Loucy (cell line): ENCODE measurements around the gene C19orf25.

ENCODE experiments used
- H2AFZ ChIP-seq: fragments of 200-600 bp; sonication (generic); 2 replicates; pipeline ENCODE4 v1.6.0; 2016; ENCODE audit warnings: antibody characterized with exemption, mild to moderate bottlenecking, low read length, moderate library complexity
- H3F3A ChIP-seq: fragments of 200-600 bp; 2 replicates; pipeline ENCODE4 v1.6.0; 2016; ENCODE audit warnings: antibody characterized with exemption, low read depth, mild to moderate bottlenecking
- H3K27me3 ChIP-seq: fragments of 200-600 bp; sonication (generic); 2 replicates; pipeline ENCODE4 v1.6.1; 2014; ENCODE audit warnings: low read length, mild to moderate bottlenecking; ENCODE audit not compliant: insufficient read depth, poor library complexity, severe bottlenecking
- H3K36me3 ChIP-seq: fragments of 200-600 bp; sonication (generic); 2 replicates; pipeline ENCODE4 v1.6.1; 2016; ENCODE audit warnings: low read length; ENCODE audit not compliant: insufficient read depth
- H3K4me1 ChIP-seq: fragments of 200-600 bp; sonication (generic); 2 replicates; pipeline ENCODE4 v1.5.1; 2014; ENCODE audit warnings: low read length, mild to moderate bottlenecking; ENCODE audit not compliant: insufficient read depth, poor library complexity, severe bottlenecking
- H3K4me2 ChIP-seq: fragments of 200-600 bp; sonication (generic); 2 replicates; pipeline ENCODE4 v1.6.0; 2014; ENCODE audit warnings: antibody characterized with exemption, low read length, low read depth, mild to moderate bottlenecking; ENCODE audit not compliant: poor library complexity, severe bottlenecking
- H3K4me3 ChIP-seq: fragments of 200-600 bp; sonication (generic); 2 replicates; pipeline ENCODE4 v1.5.1; 2014; ENCODE audit warnings: low read length, mild to moderate bottlenecking, mixed read lengths; ENCODE audit not compliant: poor library complexity, severe bottlenecking
- H3K79me2 ChIP-seq: fragments of 200-600 bp; sonication (generic); 2 replicates; pipeline ENCODE4 v1.6.1; 2014; ENCODE audit warnings: low read length; ENCODE audit not compliant: insufficient read depth
- H3K9ac ChIP-seq: fragments of 200-600 bp; sonication (generic); 2 replicates; pipeline ENCODE4 v1.6.0; 2014; ENCODE audit warnings: mild to moderate bottlenecking, low read depth, low read length, moderate library complexity; ENCODE audit not compliant: poor library complexity, severe bottlenecking
- H3K9me2 ChIP-seq: fragments of 200-600 bp; sonication (generic); replicated peaks from 2 replicates; pipeline ENCODE4 v1.6.1; 2016; ENCODE audit warnings: low read depth, low read length, mixed read lengths
- H3K9me3 ChIP-seq: fragments of 200-600 bp; sonication (generic); 2 replicates; pipeline ENCODE4 v1.6.1; 2014; ENCODE audit warnings: mild to moderate bottlenecking, antibody characterized with exemption, low read length, low read depth; ENCODE audit not compliant: insufficient read depth
- H4K20me1 ChIP-seq: fragments of 200-600 bp; sonication (generic); 2 replicates; pipeline ENCODE4 v1.6.0; 2014; ENCODE audit warnings: antibody characterized with exemption, low read length, mild to moderate bottlenecking; ENCODE audit not compliant: insufficient read depth, poor library complexity, severe bottlenecking
- CTCF ChIP-seq: fragments of 200-600 bp; sonication (generic); conservative IDR thresholded peaks from 2 replicates; pipeline ENCODE4 v1.5.1; 2014; ENCODE audit warnings: mild to moderate bottlenecking, antibody characterized with exemption, low read length
- EZH2phosphoT487 ChIP-seq: fragments of 200-600 bp; IDR thresholded peaks from 2 replicates; pipeline ENCODE4 v1.6.1; 2018; ENCODE audit warnings: antibody characterized with exemption, mild to moderate bottlenecking, moderate library complexity, borderline replicate concordance

C19orf25 gene

GRCh38 chr19:1432507-1432887, 46.5 kb downstream of the C19orf25 start:
- Histone ChIP-seq H4K20me1 (peaks cover 8% of the 10 kb centered on the region), H3K4me3 (no peak overlapping the region), H3K36me3 (peaks cover 65% of the 10 kb centered on the region; the same call in 1 of the 2 replicates)

DNA sequence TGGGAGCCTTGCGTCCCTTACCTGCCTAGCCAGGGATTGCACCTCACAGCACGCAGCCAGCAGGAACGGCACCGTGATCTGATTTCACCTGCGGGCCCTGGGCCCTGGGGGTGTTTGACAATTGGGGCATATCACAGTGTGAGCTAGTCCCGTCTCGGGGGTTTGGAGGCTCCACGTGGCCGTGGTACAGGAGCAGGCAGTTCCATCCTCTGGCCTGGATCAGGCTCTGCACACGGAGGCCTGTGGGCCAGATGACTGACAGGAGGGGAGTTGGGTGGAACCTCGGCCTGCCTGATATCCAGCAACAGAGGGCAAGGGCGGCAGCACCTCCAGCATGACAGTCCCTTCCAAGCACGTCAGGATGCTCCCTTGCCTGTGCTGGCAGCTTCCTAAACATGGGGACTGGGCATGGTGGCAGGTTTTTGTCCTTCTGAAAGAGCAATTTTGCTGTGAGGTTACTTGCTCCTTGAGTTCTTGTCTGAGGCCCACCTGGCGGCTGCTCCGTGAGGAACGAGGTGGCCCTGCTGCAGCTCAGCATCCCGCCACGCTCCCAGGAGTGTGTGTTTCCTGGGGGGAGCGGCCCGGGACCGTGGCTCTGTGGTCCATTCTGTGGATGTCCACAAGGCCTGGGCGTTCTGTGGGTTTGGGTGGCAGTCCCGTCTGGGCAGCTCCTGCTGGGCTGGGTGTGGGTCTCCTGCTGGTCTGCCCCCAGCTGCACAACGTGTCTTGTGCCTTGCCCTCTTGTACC, 47.1 kb downstream of the C19orf25 start:
- Histone ChIP-seq H3K4me3 (no peak overlapping the region), H3K9ac (no peak overlapping the region)

More at GRCh38 chr19:1432507-1432887, 46.5 kb downstream of the C19orf25 start:
- no peaks in the 10 kb centered on the region for H3K4me1 ChIP-seq
- H3K9me3 ChIP-seq = no peaks in the 10 kb centered on the region
- no peak overlapping the region for H3K9ac ChIP-seq
- H3K79me2 ChIP-seq = peaks cover 3% of the 10 kb centered on the region; the same call in 1 of the 2 replicates
- no peak for TF ChIP-seq CTCF
- TF ChIP-seq EZH2phosphoT487 = no peak
- no peaks in the 10 kb centered on the region for H3K27me3 ChIP-seq
- no peaks in the 10 kb centered on the region for H3K9me2 ChIP-seq
- H3K4me2 ChIP-seq = no peak overlapping the region
- 0 out of 2 replicates have a peak, but pooled peaks cover 3% of the 10 kb centered on the region for H3F3A ChIP-seq
- no peak overlapping the region for H2AFZ ChIP-seq

GRCh38 chr19:1430246-1430645, 48.8 kb downstream of the C19orf25 start:
- no peak for TF ChIP-seq CTCF
- no peak for TF ChIP-seq EZH2phosphoT487
- Histone ChIP-seq H3K79me2 (peaks cover 8% of the 10 kb centered on the region; the same call in 1 of the 2 replicates), H3K9me3 (no peaks in the 10 kb centered on the region), H3K4me3 (no peak overlapping the region), H3F3A (0 out of 2 replicates have a peak, but pooled peaks cover 3% of the 10 kb centered on the region), H3K4me1 (no peaks in the 10 kb centered on the region), H3K9me2 (no peaks in the 10 kb centered on the region), H3K9ac (no peak overlapping the region), H3K27me3 (no peaks in the 10 kb centered on the region), H3K36me3 (peaks cover 82% of the 10 kb centered on the region; the same call in 1 of the 2 replicates), H2AFZ (no peak overlapping the region), H3K4me2 (no peak overlapping the region), H4K20me1 (peaks cover 11% of the 10 kb centered on the region)

More for the DNA sequence above, 47.1 kb downstream of the C19orf25 start:
- H3K9me2 ChIP-seq = no peaks in the 10 kb centered on the region
- TF ChIP-seq EZH2phosphoT487 (no peak), CTCF (no peak)
- H3K27me3 ChIP-seq = no peaks in the 10 kb centered on the region
- no peak overlapping the region for H2AFZ ChIP-seq
- H3K4me1 ChIP-seq = no peaks in the 10 kb centered on the region
- no peak overlapping the region for H3K4me2 ChIP-seq
- no peaks in the 10 kb centered on the region for H3K9me3 ChIP-seq
- peaks cover 3% of the 10 kb centered on the region; the same call in 1 of the 2 replicates for H3K79me2 ChIP-seq
- 0 out of 2 replicates have a peak, but pooled peaks cover 3% of the 10 kb centered on the region for H3F3A ChIP-seq
- peaks cover 11% of the 10 kb centered on the region for H4K20me1 ChIP-seq
- peaks cover 71% of the 10 kb centered on the region; the same call in 1 of the 2 replicates for H3K36me3 ChIP-seq
